ENCODE measurements around the gene CYP2C9. TPM values are rescaled to one million over a fixed set of nuclear protein-coding genes. Genes with fewer than 3 reads are reported as not detected.
"Not testable (repeated sequence)": the region's sequence is repeated elsewhere in the genome, so short reads cannot be mapped to it uniquely, and the experiment has no call there.

Gene CYP2C9
- polyA plus RNA-seq (2012; ENCODE audit: insufficient read depth, insufficient read length, low read depth): not detected

GRCh38 chr10:94938383-94938782, at the start of gene CYP2C9:
Gene CYP2C9, plus strand, starts transcription at chr10:94938658. Its CDS starts 25 bp downstream, at chr10:94938683.
- no peak for DNase-seq
- Histone ChIP-seq H3K4me3 (ENCODE audit: low read depth, low read length) (no peak within 1 kb of the TSS), H3K36me3 (no peaks in the 10 kb centered on the region), H3K27me3 (no peaks in the 10 kb centered on the region), H3K9me3 (no peaks in the 10 kb centered on the region), H3K4me1 (no peaks in the 10 kb centered on the region)
- TF ChIP-seq CTCF (IDR thresholded peaks at IDR 0.05; ENCODE audit: low read depth, low read length): no peak

GRCh38 chr10:94889123-94889522, 49.3 kb upstream of the CYP2C9 start:
- Histone ChIP-seq H3K36me3 (no peaks in the 10 kb centered on the region), H3K27me3 (no peaks in the 10 kb centered on the region), H3K4me1 (no peaks in the 10 kb centered on the region), H3K9me3 (no peaks in the 10 kb centered on the region), H3K4me3 (ENCODE audit: low read depth, low read length) (no peak overlapping the region)
- TF ChIP-seq CTCF (IDR thresholded peaks at IDR 0.05; ENCODE audit: low read depth, low read length): no peak
- no peak for DNase-seq

- no peaks in the 10 kb centered on the region for H3K27me3 ChIP-seq
- no peak for TF ChIP-seq CTCF (IDR thresholded peaks at IDR 0.05; ENCODE audit: low read depth, low read length)
- no peak for DNase-seq
- no peak overlapping the region for H3K4me3 ChIP-seq (ENCODE audit: low read depth, low read length)
- no peaks in the 10 kb centered on the region for H3K36me3 ChIP-seq
- H3K4me1 ChIP-seq: no peaks in the 10 kb centered on the region
- no peaks in the 10 kb centered on the region for H3K9me3 ChIP-seq
These were observed 48.0 kb upstream of the CYP2C9 start for GRCh38 chr10:94890264-94891022.

GRCh38 chr10:94898414-94898813, 40.0 kb upstream of the CYP2C9 start:
- not testable (repeated sequence) for H3K4me3 ChIP-seq (ENCODE audit: low read depth, low read length); H3K4me1 ChIP-seq

GRCh38 chr10:94902080-94902479, 36.4 kb upstream of the CYP2C9 start:
- H3K4me1 ChIP-seq: no peaks in the 10 kb centered on the region
- no peaks in the 10 kb centered on the region for H3K9me3 ChIP-seq
- no peak overlapping the region for H3K4me3 ChIP-seq (ENCODE audit: low read depth, low read length)
- no peaks in the 10 kb centered on the region for H3K27me3 ChIP-seq
- H3K36me3 ChIP-seq: no peaks in the 10 kb centered on the region
- TF ChIP-seq CTCF (IDR thresholded peaks at IDR 0.05; ENCODE audit: low read depth, low read length): no peak
- DNase-seq: no peak

More at GRCh38 chr10:94898414-94898813, 40.0 kb upstream of the CYP2C9 start:
- not testable (repeated sequence) for DNase-seq, H3K36me3 ChIP-seq, H3K9me3 ChIP-seq, H3K27me3 ChIP-seq

- H3K4me1 ChIP-seq: no peaks in the 10 kb centered on the region
- TF ChIP-seq CTCF (IDR thresholded peaks at IDR 0.05; ENCODE audit: low read depth, low read length): no peak
- H3K4me3 ChIP-seq (ENCODE audit: low read depth, low read length): no peak overlapping the region
- no peaks in the 10 kb centered on the region for H3K9me3 ChIP-seq
- H3K36me3 ChIP-seq: no peaks in the 10 kb centered on the region
- no peaks in the 10 kb centered on the region for H3K27me3 ChIP-seq
- no peak for DNase-seq
These were observed 35.9 kb upstream of the CYP2C9 start for GRCh38 chr10:94902570-94902969.

GRCh38 chr10:94904506-94905148, 33.8 kb upstream of the CYP2C9 start:
- not testable (repeated sequence) for DNase-seq; H3K4me1 ChIP-seq; H3K27me3 ChIP-seq; H3K36me3 ChIP-seq; H3K9me3 ChIP-seq; H3K4me3 ChIP-seq (ENCODE audit: low read depth, low read length)

Data from BE2C (cell line).